Activated T-helper 2 cell treated with anti-CD3 and anti-CD28 coated beads, Interferon-gamma antibody, Interleukin-2, Interleukin-4, amounts not matched to agents 10 μg/mL and 5 μg/mL and 100 μg/mL, durations not matched to agents 14 hours and 24 hours and 36 hours (primary cell): ENCODE measurements around the gene KLC4. TPM values are rescaled to one million over a fixed set of nuclear protein-coding genes. Genes with fewer than 3 reads are reported as not detected.
"Not testable (repeated sequence)": the region's sequence is repeated elsewhere in the genome, so short reads cannot be mapped to it uniquely, and the experiment has no call there.

Experiments
- DNase-seq: peaks from one replicate; pipeline ENCODE4 v3.0.0; 2021; ENCODE audit warnings: low spot score
- H3K27ac Mint-ChIP-seq: one replicate; pipeline ENCODE4 v1.8.0; 2021; ENCODE audit warnings: mixed read lengths
- H3K27me3 Mint-ChIP-seq: one replicate; pipeline ENCODE4 v1.8.0; 2021; ENCODE audit warnings: low read depth, mixed read lengths
- H3K36me3 Mint-ChIP-seq: one replicate; pipeline ENCODE4 v1.8.0; 2021; ENCODE audit warnings: low read depth, mixed read lengths
- H3K4me1 Mint-ChIP-seq: one replicate; pipeline ENCODE4 v1.8.0; 2021; ENCODE audit warnings: low read depth, mixed read lengths
- H3K4me3 Mint-ChIP-seq: one replicate; pipeline ENCODE4 v1.8.0; 2021; ENCODE audit warnings: low read depth, mild to moderate bottlenecking, moderate library complexity, mixed read lengths
- H3K9me3 Mint-ChIP-seq: one replicate; pipeline ENCODE4 v1.8.0; 2021; ENCODE audit warnings: mixed read lengths
- intact Hi-C: fragments of 100-400 bp; cut with micrococcal nuclease; formaldehyde crosslinking; loops from one replicate; pipeline ENCODE4 v1.15.1; 2023
- total RNA-seq: library from RNA; stranded (reverse); gene quantifications from 2 replicates; pipeline ENCODE4 v1.2.3, GENCODE V29; 2022

Gene KLC4
- total RNA-seq, 1 donor from 2014 or later, result 14.1 TPM

DNA sequence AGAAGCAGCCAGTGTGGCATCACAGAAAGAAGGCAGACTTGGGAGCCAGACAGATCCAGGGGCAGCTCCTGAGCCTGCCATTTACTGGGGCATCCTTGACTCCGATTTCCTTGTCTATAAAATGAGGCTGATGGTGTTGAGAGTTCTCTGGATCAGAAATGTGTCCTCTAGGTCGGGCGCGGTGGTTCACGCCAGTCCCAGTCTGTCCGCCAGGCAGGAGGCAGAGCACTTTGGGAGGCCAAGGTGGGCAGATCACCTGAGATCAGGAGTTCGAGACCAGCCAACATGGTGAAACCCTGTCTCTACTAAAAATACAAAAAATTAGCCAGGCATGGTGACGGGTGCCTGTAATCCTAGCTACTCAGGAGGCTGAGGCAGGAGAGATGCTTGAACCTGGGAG lies 58.0 kb downstream of the KLC4 start:
- H3K4me1 Mint-ChIP-seq, DNase-seq, H3K4me3 Mint-ChIP-seq, H3K27ac Mint-ChIP-seq, H3K27me3 Mint-ChIP-seq, H3K9me3 Mint-ChIP-seq, intact Hi-C loops, H3K36me3 Mint-ChIP-seq: not testable (repeated sequence)

DNA sequence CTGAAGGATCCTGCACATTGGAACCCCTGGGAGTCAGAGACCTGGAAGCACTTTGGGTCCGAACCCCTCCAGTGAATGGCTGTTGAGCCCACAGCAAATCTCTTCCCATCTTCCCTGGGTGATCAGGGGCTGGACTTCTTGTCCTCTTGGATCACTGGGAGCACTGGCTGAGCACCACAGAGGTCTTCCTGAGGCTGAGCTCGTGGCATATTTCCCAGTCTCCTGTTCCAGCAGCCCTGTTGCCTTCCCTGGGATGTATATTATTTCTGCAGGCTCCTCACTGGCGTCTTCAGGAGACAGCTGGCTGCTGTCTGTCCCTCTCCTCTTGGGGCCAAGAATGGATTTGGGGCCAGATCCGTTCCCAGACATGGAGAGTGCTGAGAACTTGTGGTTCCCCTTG lies 60.1 kb downstream of the KLC4 start:
- DNase-seq, result no peak
- no peaks in the 10 kb centered on the region for H3K36me3 Mint-ChIP-seq
- no peaks in the 10 kb centered on the region for H3K4me1 Mint-ChIP-seq
- H3K4me3 Mint-ChIP-seq, result no peak overlapping the region
- intact Hi-C loops, result no loop called here
- peaks cover 5% of the 10 kb centered on the region for H3K27me3 Mint-ChIP-seq
- no peaks in the 10 kb centered on the region for H3K9me3 Mint-ChIP-seq
- H3K27ac Mint-ChIP-seq, result no peak overlapping the region

DNA sequence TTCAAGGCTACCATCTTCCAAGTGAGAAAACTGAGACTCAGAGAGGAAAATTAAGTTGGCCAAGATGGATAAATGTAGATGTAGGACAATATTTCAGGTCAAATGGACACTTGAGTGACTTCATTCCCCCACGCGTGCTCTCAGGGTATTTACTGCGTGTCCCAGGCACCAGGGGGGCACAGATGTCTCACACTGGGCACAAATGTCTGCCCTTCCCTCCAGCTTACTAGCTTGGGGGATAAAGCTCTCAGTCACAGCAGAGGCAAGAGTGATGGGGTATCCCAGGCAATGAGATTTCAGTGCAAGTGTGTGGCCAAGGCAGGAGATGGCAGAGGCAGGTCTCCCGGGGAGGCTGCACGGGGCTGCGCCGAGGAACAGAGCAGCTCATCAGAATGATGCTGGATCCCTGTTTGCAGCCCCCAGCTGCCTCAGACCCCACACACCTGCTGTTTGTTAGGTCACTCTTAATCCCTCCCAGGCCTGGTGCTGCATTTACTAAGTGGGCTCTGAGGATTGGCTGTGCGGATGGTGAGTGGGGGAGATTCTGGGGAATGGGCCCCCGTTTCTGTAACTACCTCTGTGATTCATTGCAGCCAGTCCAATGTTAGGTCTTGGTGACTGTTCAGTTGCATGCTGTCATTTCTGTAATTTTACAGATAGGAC lies 60.8 kb downstream of the KLC4 start:
- Mint-ChIP-seq H3K27ac (no peak overlapping the region), H3K9me3 (no peaks in the 10 kb centered on the region), H3K4me1 (no peaks in the 10 kb centered on the region), H3K4me3 (no peak overlapping the region), H3K27me3 (peaks cover 5% of the 10 kb centered on the region), H3K36me3 (no peaks in the 10 kb centered on the region)
- intact Hi-C loops, result no loop called here
- DNase-seq, result no peak

DNA sequence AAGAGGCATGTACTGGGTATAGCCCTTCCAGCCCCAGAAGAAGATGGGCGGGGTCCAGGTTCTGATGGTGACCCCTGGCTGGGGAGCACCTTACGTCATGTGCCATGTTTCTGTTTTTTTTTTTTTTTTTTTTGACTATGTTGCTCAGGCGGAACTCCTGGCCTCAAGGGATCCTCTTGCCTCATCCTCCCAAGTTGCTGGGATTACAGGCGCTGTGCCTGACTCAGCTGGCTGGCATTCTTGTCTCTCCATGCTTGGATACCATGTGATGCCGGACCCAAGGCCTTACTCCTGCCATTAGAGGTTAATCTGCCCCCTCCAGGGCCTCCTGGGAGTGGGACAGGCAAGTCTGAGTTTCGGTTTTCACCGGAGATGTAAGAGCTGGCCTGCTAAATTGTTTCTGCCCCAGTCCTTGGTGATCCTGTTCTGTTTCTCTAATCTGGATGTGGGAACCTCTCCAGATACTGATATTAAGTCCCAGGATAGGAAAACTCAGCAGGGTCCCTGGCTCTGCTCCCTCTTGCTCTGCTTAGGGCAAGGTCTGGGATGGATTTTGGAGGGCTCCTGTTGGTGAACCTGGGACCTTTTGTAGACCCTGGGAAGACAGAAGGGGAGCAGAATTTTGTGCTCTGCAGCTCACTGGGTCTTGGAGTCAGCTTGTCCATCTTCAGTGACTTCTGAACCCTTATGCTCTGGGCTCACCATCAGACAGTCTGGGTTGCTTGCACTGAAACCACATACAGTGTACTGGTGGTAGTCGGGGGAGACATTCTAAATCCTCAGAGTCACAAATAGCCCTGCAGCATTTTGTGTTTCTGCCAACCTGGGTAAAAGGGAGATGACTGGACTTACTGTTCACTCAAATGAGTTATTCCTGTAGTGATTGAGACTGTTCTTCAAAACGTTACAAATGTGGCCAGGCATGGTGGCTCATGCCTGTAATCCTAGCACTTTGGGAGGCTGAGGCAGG lies 61.8 kb downstream of the KLC4 start:
- Mint-ChIP-seq H3K4me1 (no peaks in the 10 kb centered on the region), H3K36me3 (no peaks in the 10 kb centered on the region), H3K27ac (no peak overlapping the region), H3K9me3 (no peaks in the 10 kb centered on the region), H3K27me3 (peaks cover 5% of the 10 kb centered on the region), H3K4me3 (no peak overlapping the region)
- no peak for DNase-seq
- intact Hi-C loops, result no loop called here

DNA sequence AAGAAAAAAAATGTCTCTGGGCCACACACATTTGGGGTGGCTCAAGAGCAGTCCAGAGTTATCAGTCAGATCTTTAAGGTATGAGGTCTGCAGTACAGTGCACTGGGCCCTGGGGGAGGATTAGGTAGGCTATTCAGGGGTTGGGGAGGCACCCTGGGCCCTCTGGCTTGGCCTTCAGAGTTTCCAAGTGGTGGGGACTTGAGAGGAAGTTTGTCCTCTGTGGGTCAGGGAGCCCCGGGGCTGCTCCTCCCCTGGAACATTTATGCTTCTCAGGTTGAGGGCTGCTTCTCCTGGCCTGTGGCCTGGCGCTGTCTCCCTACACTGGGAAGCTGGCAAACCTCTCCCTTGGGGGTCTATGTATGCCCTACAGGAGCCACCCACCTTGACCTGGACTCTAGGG lies 62.7 kb downstream of the KLC4 start:
- Mint-ChIP-seq H3K36me3 (no peaks in the 10 kb centered on the region), H3K4me1 (no peaks in the 10 kb centered on the region), H3K4me3 (no peak overlapping the region), H3K9me3 (no peaks in the 10 kb centered on the region), H3K27me3 (peaks cover 4% of the 10 kb centered on the region), H3K27ac (no peak overlapping the region)
- DNase-seq, result no peak
- intact Hi-C loops, result no loop called here

DNA sequence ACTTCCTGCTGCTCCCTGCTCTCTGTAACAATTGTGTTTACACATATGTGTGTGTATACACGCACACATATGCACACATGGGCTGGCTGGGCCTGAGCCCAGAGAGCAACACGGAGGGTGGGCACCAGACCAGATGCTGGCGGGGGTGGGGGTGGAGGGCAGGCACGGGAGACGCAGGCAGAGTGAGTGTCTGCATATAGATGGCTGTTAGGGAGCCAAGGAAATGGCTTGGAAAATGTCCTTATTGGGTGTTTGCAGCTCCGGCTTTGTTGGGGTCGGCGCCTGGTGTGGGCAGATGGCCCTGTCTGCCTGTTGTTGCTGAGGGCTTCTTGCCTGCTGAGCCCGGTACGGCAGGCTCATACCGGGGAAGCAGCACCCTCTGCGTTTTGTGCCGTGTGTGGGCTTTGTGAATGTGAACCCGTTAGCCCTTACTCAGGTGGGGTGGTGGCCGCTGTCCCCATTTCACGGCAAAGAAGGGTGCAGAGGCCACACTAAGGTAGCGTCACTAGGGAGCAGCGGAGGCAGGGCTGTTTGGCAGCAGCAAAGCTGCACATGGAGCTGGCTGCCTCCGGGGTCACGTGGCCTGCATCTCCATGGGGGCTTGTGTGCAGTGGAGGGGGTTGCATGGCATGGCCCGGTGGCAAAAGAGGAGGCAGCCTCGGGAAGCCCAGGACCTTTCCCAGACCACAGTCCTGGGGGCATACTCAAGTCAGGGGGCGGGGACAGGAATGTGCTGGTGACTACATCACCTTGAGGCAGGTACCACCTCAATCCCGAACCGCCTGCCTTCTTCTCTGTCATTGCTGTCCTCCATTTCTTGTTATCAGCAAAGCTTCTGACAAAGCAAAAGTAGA lies 64.3 kb downstream of the KLC4 start:
- no peaks in the 10 kb centered on the region for H3K4me1 Mint-ChIP-seq
- H3K9me3 Mint-ChIP-seq, result no peaks in the 10 kb centered on the region
- no peak for DNase-seq
- H3K36me3 Mint-ChIP-seq, result no peaks in the 10 kb centered on the region
- no peak overlapping the region for H3K4me3 Mint-ChIP-seq
- intact Hi-C loops, result no loop called here
- no peak overlapping the region for H3K27ac Mint-ChIP-seq
- no peaks in the 10 kb centered on the region for H3K27me3 Mint-ChIP-seq

DNA sequence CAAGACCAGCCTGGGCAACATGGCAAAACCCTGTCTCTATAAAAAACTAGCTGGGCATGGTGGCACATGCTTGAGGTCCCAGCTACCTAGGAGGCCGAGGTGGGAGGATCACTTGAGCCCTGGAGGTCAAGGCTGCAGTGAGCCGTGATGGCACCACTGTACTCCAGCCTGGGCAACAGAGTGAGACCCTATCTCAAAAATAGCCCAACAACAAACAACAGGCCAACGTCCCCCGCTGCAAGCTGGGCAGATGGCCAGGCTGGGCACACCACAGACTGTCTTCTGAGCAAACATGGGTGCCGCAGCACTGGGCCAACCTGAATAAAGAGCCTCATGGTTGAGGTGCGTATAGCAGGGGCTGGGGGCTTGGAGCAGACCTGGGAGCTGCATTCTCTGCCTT lies 65.0 kb downstream of the KLC4 start:
- Mint-ChIP-seq H3K4me3 (no peak overlapping the region), H3K36me3 (no peaks in the 10 kb centered on the region), H3K27me3 (no peaks in the 10 kb centered on the region), H3K27ac (no peak overlapping the region), H3K4me1 (no peaks in the 10 kb centered on the region), H3K9me3 (no peaks in the 10 kb centered on the region)
- intact Hi-C loops, result no loop called here
- no peak for DNase-seq

Other genes starting within 250 kb of the KLC4 start
- 149 and 151 TPM in 2 replicates for gene RPL7L1, start 180.0 kb upstream of the KLC4 start, total RNA-seq
- gene PTCRA, start 143.6 kb upstream of the KLC4 start, total RNA-seq, result not detected in 2 replicates
- 51.3 and 53.1 TPM in 2 replicates for gene CNPY3, start 130.2 kb upstream of the KLC4 start, total RNA-seq
- 0.62 and 0.69 TPM in 2 replicates for gene GNMT, start 98.9 kb upstream of the KLC4 start, total RNA-seq
- 26.0 and 27.8 TPM in 2 replicates for gene PEX6, start 80.5 kb upstream of the KLC4 start, total RNA-seq
- 62.7 and 63.2 TPM in 2 replicates for gene PPP2R5D, start 75.1 kb upstream of the KLC4 start, total RNA-seq
- 90.9 and 91.2 TPM in 2 replicates for gene MEA1, start 45.7 kb upstream of the KLC4 start, total RNA-seq
- 71.2 and 74.6 TPM in 2 replicates for gene KLHDC3, start 45.4 kb upstream of the KLC4 start, total RNA-seq
- 71.4 and 78.4 TPM in 2 replicates for gene RRP36, start 38.0 kb upstream of the KLC4 start, total RNA-seq
- gene CUL7, start 5.8 kb upstream of the KLC4 start, total RNA-seq, result 26.0 and 27.3 TPM in 2 replicates
- 76.0 and 76.6 TPM in 2 replicates for gene MRPL2, start 197 bp upstream of the KLC4 start, total RNA-seq
- gene PTK7, start 16.7 kb downstream of the KLC4 start, total RNA-seq, result 3.7 TPM in 2 replicates
- gene SRF, start 111.6 kb downstream of the KLC4 start, total RNA-seq, result 50.9 and 52.0 TPM in 2 replicates
- gene CUL9, start 122.6 kb downstream of the KLC4 start, total RNA-seq, result 34.3 and 37.4 TPM in 2 replicates
- 70.5 and 76.7 TPM in 2 replicates for gene DNPH1, start 169.8 kb downstream of the KLC4 start, total RNA-seq
- 1.5 TPM in 2 replicates for gene TTBK1, start 183.8 kb downstream of the KLC4 start, total RNA-seq
- not detected in 2 replicates for gene SLC22A7, start 238.6 kb downstream of the KLC4 start, total RNA-seq
- gene CRIP3, start 249.2 kb downstream of the KLC4 start, total RNA-seq, result 0.34 and 0.75 TPM in 2 replicates